Activated CD4-positive, alpha-beta T cell treated with anti-CD3 and anti-CD28 coated beads, Interleukin-2, amount 50 U/mL, for 1 hour (primary cell): Measurements from ENCODE around the gene PCBP3.

Experiments used
- DNase-seq: peaks from one replicate; pipeline ENCODE4 v3.0.0-alpha.2; 2020

The PCBP3 gene

GRCh38 chr21:45727390-45727789, 83.9 kb downstream of the PCBP3 start:
- DNase-seq, result no peak

GRCh38 chr21:45735259-45736000, 91.9 kb downstream of the PCBP3 start:
- no peak for DNase-seq

- no peak for DNase-seq
Measured at GRCh38 chr21:45736042-45736689, 92.6 kb downstream of the PCBP3 start.

DNA sequence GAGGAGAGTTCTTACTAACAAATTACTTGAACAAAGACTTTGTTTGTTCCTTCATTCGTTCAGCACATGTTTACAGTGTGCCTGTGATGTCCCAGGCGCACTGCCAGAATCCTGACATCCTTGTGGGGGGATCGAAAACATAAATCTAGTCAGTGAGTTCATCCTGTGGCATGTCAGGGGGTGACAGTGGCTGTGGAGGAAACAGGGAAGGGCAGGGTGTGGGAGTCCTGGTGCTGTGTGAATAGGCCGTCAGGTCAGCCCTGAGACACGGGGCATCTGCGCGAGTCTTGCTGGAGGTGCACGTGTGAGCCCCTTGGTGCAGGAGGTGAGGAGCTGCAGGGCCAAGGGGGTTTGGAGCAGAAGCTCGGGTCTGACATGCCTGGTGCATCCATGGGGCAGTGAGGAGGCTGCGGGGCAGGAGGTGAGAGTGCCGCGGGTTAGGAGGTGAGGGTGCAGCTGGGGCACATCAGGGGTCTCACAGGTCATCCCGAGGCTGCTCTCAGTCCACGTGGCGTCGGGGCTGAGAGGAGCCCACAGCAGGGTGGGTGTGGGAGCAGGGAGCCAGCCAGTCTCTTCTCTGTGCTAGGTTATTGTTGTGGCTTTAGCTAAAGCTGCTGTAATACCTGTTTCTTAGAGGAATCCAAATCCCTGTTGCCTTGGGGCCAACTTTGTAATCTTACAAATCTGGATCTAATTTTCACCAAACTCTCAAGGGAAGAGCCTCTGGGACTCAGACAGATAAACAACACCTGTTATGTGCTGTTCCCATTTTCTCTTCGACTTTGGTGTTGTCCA, 93.4 kb downstream of the PCBP3 start:
- no peak for DNase-seq

DNA sequence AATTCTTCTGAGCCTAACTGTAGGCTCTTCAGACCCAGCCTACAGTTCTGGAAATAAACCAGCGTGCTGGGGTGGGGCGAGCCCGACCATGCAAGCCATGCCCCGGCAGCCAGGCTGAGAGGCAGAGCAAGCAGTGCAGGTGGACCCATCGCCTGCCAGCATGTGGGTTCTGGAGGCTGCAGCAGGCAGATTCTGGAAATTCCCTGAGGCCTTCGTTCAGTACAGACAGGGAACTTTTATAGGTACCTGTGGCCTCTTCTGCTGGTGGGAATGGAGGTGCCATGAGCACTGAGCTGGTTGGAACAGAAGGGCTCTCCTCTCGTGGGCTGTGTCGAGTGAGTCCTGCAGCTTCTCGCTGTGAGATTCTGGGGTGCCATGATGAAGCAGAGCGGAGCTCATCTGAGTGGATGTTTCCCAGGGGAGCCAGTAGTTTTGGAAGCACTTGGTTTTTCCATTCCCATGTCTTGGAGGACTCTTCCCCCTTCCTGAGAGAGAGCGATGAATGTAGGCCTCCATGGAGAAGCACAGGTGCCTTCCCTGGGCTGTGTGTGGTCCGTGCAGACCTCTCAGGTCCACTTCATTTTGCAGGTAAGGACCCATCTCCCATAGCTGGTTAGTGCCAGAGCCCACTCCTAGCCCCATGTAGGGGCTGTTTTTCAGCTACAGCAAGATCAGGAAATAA, 94.1 kb downstream of the PCBP3 start:
- DNase-seq, result no peak

DNA sequence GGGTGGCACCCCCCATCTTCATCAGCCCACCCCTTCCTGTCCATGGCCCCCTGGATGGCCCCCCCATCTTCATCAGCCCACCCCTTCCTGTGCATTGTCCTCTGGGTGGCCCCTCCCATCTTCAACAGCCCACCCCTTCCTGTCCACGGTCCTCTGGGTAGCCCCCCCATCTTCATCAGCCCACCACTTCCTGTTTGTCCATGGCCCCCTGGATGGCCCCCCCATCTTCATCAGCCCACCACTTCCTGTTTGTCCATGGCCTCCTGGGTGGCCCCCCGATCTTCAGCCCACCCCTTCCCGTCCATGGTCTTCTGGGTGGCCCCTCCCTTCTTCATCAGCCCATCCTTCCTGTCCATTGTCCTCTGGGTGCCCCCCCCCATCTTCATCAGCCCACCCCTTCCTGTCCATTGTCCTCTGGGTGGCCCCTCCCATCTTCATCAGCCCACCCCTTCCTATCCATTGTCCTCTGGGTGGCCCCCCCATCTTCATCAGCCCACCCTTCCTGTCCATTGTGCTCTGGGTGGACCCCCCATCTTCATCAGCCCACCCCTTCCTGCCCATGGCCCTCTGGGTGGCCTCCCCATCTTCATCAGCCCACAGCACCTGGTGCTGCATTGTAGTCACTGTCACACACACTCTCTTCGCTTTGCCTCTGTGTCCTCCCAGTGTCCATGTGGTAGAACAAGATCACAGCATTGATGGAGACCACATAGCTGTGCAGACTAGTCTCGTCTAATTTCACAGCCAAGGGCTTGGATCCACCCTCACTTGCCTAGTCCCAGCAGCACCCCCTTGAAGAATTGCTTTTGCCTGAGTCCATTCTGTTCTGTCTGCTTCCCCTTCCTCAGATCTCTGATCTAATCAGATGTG, 95.9 kb downstream of the PCBP3 start:
- DNase-seq, result no peak

DNA sequence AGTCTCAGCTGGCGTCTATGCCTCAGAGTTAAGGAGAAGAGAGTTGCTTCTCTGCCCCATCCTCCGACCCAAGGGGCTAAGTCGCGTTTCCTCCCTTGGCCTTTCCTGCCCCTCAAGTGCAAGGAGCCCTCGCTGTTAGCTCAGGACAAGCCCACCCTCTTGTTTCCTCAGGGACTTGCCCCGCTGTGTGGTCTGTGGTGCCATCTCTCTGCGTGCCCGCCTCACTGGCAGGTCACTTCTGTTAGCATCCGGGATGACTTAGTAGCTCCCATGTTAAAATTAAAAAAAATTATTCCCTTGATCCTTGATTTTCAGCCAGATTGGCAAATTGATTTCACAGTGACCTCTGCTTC, 96.5 kb downstream of the PCBP3 start:
- DNase-seq, result no peak

DNA sequence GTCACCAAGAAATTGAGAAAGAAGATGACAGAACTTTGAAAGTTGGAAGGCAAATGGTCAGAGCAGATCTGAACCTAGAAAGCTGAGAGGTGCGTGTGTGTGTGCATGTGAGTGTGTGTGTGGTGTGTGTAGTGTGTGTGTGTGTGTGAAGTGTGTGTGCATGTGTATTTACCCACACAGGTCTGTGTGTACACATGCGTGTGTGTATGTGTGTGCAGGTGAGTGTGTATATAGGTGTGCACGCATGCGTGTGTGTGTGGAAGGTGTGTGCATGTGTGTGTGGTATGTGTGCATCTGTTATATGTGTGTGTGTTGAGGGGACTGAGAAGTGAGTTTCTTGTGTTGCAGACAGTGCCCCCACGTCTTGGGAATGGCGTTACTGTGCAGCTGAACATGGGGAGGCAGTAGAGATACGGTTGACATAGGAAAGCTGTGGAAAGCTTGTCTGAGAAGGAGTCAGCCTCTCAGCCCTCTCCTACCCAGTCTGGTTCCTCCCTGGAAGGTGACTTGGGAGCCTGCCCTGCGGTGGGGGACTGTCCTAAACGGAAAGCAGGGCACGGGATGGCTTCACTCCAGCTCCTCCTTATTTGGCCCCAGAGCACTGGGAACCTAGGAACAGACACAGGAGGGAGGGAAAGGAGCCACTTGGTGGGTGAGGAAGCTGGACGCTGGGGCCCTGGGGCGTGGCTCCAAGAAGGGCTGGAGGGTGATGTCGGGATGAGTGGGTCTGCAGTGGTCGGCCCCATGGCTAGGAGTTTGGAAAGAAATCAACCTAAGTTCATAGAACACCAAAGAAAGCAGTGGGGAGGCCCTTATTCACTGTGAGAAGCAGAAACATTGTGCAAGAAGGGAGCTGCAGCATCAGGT, 97.2 kb downstream of the PCBP3 start:
- DNase-seq, result no peak

DNA sequence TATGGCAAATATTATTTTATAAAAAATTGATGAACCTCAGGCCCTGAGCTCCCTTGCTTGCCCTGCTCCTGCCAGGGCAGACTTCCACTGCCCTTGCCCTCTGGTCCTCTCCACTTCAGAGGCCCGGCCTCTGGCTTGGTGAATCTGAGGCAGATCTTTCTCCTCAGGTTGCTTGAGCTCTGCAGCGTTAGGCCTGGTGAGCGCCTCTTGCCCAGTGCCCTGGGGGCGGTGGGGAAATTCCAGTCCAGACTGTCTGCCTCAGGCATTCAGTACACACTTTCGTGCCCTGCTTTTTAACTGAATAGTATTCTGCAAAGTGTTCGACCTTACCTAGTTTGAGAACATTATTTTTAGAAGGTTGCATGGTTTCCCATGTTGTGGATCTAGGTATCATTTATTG, 98.2 kb downstream of the PCBP3 start:
- no peak for DNase-seq

- DNase-seq, result no peak
Measured at GRCh38 chr21:45742247-45742646, 98.7 kb downstream of the PCBP3 start.

DNA sequence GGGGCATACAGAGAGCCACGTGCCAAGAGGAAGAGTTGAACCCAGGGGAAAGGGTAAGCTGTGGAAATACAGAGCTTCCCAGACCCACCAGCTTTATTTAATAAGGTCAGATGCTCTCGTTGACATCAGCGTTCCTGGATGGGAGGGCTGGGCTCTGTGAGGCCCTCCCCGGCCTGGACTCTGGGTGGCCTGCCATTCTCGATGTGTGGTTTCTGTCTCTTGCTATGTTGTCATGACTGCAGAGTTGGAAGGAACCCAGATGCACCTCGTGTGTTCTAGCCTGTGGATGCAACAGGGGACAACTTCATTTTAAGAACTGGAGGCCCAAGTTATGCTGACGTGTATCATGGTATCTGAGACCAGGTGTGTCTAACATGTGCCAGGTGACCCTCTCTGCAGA, 101.7 kb downstream of the PCBP3 start:
- DNase-seq, result no peak

DNA sequence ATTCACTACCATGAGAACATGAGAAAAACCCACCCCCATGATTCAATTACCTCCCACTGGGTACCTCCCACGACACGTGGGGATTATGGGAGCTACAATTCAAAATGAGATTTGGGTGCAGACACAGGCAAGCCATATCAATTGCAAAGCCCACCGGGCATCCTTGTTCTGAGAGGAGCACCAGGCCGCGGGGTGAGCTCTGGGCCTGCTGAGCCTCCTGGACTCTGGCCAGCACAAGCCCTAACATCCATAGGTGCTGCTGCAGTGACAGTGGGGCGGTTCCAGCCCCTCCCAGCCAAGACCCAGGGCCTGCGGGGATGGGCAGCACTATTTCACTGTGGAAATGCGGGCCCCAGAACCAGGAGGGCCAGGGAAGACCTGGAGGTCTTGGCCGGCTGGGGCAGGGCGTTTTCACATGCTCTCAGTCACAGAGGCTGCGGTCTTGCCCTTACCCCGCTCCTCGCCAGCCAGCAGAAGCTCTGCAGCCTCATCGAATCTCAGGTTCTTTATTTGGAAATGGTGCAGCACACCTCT, 103.8 kb downstream of the PCBP3 start:
- no peak for DNase-seq

GRCh38 chr21:45747802-45748445, 104.4 kb downstream of the PCBP3 start:
- no peak for DNase-seq

DNA sequence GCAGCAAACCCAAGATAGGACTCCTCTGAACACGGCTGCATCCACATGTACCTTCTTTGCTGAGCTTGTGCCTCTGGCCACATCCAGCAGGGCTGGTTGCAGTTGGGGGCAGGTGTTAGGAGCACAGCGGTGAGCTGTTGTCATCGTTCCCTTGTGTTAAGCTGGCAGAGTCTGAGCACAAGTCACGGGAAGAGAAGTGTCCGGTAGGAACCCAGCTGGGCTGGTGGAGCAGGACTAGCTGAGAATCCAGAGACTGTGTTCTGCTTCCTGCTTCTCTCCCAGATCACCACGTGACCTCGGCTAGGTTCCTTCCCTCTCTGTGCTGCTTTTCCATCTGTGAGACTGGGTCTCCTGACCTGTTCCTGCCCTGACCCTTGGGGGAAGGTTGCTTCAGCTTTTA, 105.1 kb downstream of the PCBP3 start:
- no peak for DNase-seq

- no peak for DNase-seq
Measured at GRCh38 chr21:45749974-45750373, 106.4 kb downstream of the PCBP3 start.

GRCh38 chr21:45750936-45751335, 107.4 kb downstream of the PCBP3 start:
- DNase-seq, result no peak

GRCh38 chr21:45753445-45753844, 109.9 kb downstream of the PCBP3 start:
- DNase-seq, result no peak

GRCh38 chr21:45756029-45756428, 112.5 kb downstream of the PCBP3 start:
- no peak for DNase-seq

- no peak for DNase-seq
Measured at GRCh38 chr21:45756669-45757068, 113.1 kb downstream of the PCBP3 start.

- DNase-seq, result no peak
Measured at GRCh38 chr21:45761704-45762103, 118.2 kb downstream of the PCBP3 start.

DNA sequence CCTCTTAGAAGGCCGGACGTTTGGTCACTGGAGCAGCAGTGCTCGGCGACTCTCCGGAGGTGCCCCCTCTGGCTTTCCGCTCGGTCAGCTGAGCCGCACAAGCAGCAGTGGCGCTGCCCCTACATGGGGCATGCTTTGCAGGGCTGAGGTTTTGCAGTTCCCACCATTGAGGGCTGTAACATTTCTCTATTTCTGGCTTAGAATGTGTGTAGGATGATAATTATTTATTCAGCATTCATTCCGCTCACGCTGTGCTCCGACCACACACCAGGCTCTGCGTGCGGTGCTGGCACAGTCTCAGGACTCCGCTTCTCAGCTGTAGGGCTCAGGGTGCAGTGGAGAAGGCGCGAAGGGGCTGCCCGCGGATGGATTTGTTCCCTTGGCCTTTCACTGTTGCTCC, 119.5 kb downstream of the PCBP3 start:
- DNase-seq, result no peak
